UCSD-AML1 (cell line): ENCODE results near the gene NEDD9.

Experiments used
- DNase-seq: peaks from one replicate; lab custom pipeline; 2025; ENCODE audit not compliant: unreplicated experiment; lab: John Stamatoyannopoulos, UW

The NEDD9 gene

GRCh38 chr6:11235062-11235461, 2.6 kb upstream of the NEDD9 start:
- DNase-seq = no peak

DNA sequence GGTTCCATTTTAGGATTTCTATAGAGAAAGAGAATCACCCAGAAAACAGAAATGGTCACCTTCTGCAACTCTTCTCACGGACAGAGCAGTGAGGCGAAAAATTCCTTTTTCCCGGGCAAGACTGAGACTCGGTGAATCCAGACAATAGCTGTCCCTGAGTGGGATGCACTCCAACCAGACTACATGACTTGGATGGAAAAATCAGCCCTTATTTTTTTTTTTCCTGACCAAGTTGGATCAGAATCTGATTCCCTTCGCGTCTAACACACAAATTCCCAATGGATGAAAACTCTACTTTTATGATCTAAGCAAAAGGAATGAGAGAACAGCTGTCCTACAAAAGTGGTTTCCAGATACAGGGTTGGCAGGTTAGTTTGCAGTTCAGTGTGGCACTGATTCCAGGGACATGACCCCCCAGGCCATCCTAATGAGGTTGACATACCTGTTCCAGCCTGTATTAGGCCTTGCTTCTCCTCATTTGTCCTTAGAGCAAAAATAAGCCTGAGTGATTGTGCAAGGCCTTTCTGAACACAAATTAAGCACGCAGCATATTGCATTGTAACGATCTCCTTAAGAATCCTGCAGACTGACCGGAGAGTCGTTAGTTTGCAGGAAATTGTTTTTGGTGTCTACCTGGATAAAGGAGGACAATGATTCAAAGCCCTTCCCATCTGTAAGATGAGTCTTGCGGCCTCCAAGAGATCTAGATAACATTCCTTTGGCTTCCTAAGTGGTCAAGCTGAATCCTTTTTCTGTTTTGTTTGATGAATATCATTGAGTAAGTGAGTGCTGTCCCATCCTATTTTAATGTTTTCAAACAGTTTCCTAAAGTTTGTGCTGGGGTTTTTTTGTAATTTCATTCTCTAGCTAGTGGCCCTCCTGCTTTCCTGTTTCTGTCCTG, 1.5 kb upstream of the NEDD9 start:
- no peak for DNase-seq

- peak; percentile 29 for DNase-seq
These were observed 530 bp upstream of the NEDD9 start for GRCh38 chr6:11232770-11233626.

GRCh38 chr6:11231564-11232192, 790 bp downstream of the NEDD9 start:
- DNase-seq = no peak

DNA sequence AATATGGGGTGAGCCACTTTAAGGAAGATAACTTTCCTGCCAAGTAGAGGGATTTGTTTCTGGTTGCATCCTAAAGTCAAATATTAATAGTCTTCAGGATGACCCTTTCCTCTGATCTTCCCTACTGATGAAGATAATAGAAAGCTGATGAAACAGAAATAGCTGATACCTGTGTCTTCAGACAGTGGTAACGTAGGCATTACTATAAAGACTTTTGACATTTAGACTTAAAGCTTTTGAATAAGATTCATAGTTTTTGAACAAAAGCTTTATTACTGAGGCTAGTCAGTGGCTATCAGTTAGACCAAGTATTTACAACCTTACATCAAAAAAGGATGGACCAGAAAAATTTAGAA, 1.4 kb downstream of the NEDD9 start:
- DNase-seq = no peak

DNA sequence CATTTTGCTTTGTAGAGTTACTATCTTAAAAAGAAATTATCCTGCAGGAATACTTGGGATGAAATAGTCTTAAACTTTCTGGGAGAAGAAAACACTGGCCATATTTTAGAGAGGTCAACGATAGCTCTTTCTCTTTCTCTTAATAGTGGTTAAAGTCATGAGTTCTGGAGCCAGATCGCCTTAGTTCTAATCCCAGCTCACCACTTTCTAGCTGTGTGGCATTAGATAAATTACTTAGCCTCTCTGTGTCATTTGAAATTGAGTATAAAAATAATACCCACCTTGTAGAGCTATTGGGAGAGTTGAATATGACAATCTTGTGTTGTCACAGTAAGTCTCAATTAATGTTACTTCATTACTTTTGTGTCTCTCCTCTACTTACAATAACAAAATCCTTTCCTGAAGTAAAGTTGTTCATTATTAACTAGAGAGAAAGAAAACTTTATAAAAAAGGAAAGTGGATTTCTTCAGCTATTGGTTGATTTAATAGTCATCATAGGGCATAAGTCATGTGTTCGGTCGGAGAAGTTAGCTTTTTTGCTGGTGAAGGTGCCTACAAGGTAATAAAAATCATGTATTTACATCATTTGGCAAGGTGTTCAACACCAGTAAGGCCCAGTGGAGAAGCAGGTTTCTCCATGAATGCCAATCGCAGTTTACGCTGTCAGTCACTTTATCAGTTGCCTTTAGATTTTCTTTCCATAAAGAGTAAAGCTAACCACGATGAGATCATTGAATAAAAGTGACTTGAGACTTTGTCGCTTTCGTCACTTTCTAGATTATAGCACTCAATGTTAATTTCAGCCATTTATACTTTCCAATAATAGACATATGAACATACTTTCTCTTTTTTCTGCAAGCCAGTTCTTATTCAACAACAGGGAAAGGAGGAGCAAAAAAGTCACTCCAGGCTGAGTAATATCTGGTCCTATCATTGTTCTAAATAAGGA, 2.0 kb downstream of the NEDD9 start:
- no peak for DNase-seq

GRCh38 chr6:11229655-11230046, 2.8 kb downstream of the NEDD9 start:
- DNase-seq = no peak

DNA sequence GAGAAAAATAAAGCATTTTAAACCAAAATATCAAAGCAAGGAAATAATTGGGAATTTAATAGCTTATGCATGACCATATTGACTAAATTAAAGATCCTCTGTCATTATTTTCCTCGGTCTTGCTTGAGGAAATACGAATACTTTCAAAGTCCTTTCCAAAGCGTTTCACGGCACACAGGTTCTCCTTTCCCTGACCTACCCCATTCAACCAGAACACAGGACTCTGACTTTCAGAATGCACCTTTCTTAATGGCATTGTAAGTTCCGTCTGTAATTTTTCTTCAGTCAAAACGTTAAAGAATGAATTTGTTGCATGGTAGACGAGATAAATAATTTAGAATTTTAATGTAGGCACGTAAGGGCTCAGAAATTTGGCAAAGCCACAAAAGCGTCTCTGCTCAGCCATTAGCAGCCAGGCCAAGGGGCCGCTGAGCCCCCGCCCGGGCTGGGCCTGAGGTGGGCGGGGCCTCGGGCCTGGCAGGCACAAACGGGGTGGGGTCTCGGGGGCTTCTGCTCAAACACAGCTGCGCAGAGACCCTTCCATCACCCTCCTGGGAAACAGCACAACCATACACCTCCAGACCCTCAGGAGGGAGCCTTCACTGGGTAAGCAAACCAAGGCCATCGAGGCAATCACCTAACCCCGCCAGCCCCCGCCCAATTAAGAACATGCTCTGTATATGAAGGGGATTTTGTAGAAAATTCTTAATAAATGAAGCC, 3.4 kb downstream of the NEDD9 start:
- DNase-seq = no peak

- no peak for DNase-seq
These were observed 4.8 kb downstream of the NEDD9 start for GRCh38 chr6:11227698-11228097.

DNA sequence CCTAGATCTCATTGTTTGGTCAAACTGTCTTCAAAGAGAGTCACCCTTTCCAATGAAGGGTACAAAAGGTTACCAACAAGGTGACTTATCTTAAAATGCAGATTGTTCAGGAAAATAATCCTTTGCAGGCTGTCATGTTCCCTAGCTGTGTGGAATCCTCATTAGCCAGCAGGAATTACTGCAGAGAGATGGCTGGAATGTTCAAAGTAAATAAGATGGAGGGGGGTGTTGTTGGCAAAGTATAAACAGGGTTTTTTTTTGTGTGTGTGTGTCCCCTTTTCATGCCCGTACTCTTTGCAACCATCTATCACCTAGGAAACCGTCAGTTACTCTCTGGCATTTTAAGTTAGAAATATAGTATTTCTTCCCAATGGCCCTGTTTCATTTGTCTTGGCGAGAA, 6.5 kb downstream of the NEDD9 start:
- no peak for DNase-seq

- DNase-seq = no peak
These were observed 7.5 kb downstream of the NEDD9 start for GRCh38 chr6:11224966-11225463.

GRCh38 chr6:11224252-11224965, 8.1 kb downstream of the NEDD9 start:
- no peak for DNase-seq

DNA sequence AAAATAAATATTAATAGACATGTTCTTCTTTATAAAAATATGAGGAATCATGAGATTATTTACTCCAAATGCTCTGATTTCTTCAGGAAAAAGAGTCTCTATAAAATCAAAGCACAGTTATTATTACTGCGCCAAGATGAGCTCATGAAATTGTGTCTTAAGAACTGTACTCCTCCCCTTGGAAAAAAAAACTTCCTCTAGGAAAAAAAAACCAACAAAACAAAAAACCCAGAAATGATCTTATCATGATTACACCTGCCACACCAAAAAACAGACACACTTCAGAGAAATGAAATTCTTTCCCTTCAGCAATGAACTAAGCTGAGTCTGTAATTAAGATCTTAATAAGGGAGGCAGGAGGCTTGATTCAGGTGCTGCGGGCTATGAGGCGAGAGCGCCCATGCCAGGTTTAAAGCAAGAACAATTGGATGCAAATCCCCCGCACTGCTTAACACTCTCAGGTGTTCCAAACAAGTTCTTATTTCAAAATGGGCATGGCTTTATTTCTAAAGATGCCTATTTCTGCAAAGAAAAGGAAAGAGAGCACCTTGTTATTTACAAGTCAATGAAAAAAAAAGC, 9.1 kb downstream of the NEDD9 start:
- no peak for DNase-seq

- DNase-seq = no peak
These were observed 9.8 kb downstream of the NEDD9 start for GRCh38 chr6:11222385-11223277.

DNA sequence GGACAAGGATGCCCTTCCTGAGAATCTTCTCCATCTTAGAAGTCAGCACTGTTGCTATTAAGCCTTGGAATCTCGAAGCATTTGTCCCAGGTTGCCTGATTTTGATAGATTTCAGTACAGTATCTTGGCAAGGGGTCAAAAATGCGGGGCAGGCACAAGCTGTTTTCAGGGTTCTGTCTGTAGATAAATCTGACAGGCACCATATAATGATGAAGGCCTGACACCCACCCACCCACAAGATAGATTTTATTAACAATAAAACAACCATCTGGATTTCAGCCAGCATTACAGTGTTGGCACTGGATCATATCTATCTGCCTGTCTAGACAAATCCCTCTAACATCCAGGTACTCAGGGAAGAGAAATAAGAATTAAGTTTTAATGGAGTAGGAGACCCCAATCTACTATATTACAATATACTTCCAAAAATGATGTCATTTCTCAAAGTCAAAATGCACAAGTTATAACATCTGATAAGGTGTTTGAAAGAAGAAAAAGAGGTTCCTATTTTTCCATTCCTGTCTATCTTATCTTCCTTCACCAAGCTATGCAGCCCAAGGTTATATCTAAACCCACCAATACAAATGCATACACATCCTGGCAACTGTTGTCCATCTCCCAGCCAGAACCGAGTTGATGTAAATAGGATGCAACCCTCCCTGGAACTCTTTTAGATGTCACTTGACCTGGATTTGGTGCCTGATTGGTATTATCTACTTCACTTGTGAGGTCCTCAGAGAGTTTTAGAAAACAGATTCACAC, 10.7 kb downstream of the NEDD9 start:
- DNase-seq = no peak

- no peak for DNase-seq
These were observed 13.1 kb downstream of the NEDD9 start for GRCh38 chr6:11219400-11219834.
